Spinal cord (tissue), 10 donors: Measurements from ENCODE around the gene HOXB1. TPM values are rescaled to one million over a fixed set of nuclear protein-coding genes. Genes with fewer than 3 reads are reported as not detected.

Experiments
- DNase-seq, 6 donors: peaks; one replicate each; pipeline versions ENCODE4 v3.0.0 to v3.0.0-alpha.2; 2013 to 2015; ENCODE audit warnings: low spot score in 6 of 6, low read depth in 4 of 6
- H3K27ac ChIP-seq: one replicate; pipeline ENCODE4 v1.5.1; 2013; ENCODE audit warnings: low read depth, low read length, control low read depth
- H3K27me3 ChIP-seq: one replicate; pipeline ENCODE4 v1.6.1; 2013; ENCODE audit warnings: low read length; ENCODE audit not compliant: control insufficient read depth, insufficient read depth
- H3K36me3 ChIP-seq: one replicate; pipeline ENCODE4 v1.6.1; 2013; ENCODE audit warnings: low read length; ENCODE audit not compliant: control insufficient read depth, insufficient read depth
- H3K4me1 ChIP-seq: one replicate; pipeline ENCODE4 v1.6.1; 2013; ENCODE audit warnings: low read length; ENCODE audit not compliant: control insufficient read depth, insufficient read depth
- H3K4me3 ChIP-seq: one replicate; pipeline ENCODE4 v1.5.1; 2013; ENCODE audit warnings: low read depth, low read length, control low read depth
- H3K9me3 ChIP-seq: one replicate; pipeline ENCODE4 v1.6.1; 2013; ENCODE audit warnings: low read length; ENCODE audit not compliant: control insufficient read depth, insufficient read depth
- WGBS: methylation state at CpG from one replicate; pipeline ENCODE4 v1.1.5; 2013; ENCODE audit warnings: missing lambda C conversion rate; ENCODE audit not compliant: insufficient coverage; 5-methylcytosine and 5-hydroxymethylcytosine counted together
- polyA plus RNA-seq, 2 donors: library from polyadenylated mRNA; unstranded; fragments of 120-200 nt; gene quantifications; one replicate each; pipeline ENCODE4 v1.2.1, GENCODE V29; 2013; ENCODE audit not compliant: insufficient read length in 2 of 2
- total RNA-seq, 2 donors: library from RNA; depleted of rRNA in 1 of 2; stranded (reverse); fragments of 120-200 nt in 1 of 2; fragments of >200 nt in 1 of 2; gene quantifications; one replicate each; pipeline versions ENCODE4 v1.2.3 to v1.2.4, GENCODE V29; 2013 to 2014
- donor health status: healthy.

The HOXB1 gene
- total and polyA plus RNA-seq, 4 donors, result 0.16 to 0.32 (median 0.20) TPM; not detected in 1

DNA sequence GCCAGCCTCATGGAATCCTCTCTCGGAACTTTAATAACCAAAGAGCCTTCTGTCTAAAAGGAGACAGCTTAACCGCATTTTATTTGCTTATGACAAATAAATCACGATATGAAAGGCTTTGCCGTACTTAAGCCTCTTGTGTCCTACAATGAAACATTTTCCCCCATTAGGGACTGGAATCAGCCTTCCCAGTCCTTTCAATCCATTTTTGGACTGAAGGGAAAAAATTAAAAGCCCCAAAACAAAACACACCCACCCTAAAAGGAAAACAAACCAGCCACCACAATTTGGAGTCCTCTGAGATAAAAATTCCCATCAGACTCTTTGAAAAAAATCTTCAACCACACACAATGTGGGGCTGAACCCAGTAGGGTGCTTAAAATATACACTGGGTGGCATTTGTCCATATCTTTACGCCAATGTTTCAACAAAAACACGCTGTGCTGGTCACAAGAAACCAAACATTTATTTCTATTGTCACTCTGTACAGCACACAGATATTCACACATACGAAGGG, 44.3 kb upstream of the HOXB1 start:
- Histone ChIP-seq H3K36me3 (peaks cover 24% of the 10 kb centered on the region), H3K4me3 (peak overlapping the region; percentile 46), H3K9me3 (no peaks in the 10 kb centered on the region), H3K27ac (peak overlapping the region; percentile 99), H3K27me3 (no peaks in the 10 kb centered on the region), H3K4me1 (peaks cover 72% of the 10 kb centered on the region)
- 28% methylated on average over 3 of the region's 7 CpGs for WGBS
- DNase-seq, result peak in 2 of 6 donors; percentile 43 to 88

DNA sequence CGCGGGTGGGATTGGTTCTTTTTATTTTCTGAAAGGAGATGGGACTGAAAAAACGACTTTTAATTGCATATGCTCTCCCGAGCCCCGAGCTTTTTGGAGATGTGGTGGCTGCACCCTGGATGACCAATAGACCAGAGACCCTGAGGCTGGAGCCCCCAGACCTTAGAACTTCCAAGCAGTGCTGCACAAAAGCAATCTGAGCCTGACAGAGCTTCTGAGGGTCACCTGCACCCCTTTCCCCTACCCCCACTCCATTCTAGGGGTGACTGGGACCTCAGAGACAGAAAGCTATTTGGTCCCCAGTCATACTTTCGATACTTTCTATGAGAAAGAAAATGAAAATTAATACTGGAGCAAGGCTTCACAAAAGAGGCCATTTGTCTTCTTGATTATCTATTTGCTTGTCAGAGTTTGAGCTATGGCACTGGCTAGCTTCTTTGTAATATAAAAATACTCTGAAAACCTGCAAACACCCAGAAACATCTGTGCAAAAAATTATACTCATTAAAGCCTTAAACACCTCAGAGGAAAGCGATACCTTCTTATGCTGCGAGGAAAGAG, 43.8 kb upstream of the HOXB1 start:
- DNase-seq, result no peak
- H3K27ac ChIP-seq, result peak overlapping the region; percentile 99
- peak overlapping the region; percentile 46 for H3K4me3 ChIP-seq
- WGBS, result 13% methylated on average over 7 of the region's 8 CpGs
- no peaks in the 10 kb centered on the region for H3K9me3 ChIP-seq
- H3K4me1 ChIP-seq, result peaks cover 69% of the 10 kb centered on the region
- no peaks in the 10 kb centered on the region for H3K27me3 ChIP-seq
- peaks cover 24% of the 10 kb centered on the region for H3K36me3 ChIP-seq

DNA sequence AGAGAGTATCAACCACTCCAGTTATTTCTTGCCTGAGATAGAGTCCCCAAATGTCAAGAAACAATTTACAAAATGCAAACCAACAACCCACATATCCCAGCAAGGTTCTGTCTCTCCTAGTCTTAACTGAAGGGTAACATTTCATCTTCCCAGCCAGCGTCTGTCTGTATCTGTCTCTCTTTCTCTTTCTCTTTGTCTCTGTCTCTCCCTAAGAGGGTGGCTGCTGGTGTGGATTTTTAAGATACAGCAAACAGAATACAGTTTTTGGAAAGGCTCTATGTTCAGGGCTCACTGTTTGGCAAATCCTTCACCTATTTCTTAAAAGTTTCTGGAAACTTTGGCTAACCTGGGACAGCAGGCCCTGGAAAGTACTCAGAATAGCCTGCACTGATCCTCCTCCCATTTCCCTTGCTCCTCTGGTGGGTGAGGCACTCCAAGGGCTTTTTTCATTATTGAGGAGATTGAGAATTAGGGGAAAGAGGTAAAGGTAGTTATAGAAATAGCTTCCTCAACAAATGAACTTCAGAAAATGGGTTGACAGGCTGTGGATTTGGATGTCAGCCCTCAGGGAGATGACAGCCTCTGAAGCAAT, 41.1 kb upstream of the HOXB1 start:
- Histone ChIP-seq H3K9me3 (no peaks in the 10 kb centered on the region), H3K36me3 (peaks cover 25% of the 10 kb centered on the region), H3K4me1 (peaks cover 77% of the 10 kb centered on the region), H3K27me3 (no peaks in the 10 kb centered on the region), H3K4me3 (peak overlapping the region; percentile 46), H3K27ac (peak overlapping the region; percentile 99)
- peak in 1 of 6 donors; percentile 69 for DNase-seq
- WGBS, result no CpG with 5 or more reads among the region's 1 CpG

DNA sequence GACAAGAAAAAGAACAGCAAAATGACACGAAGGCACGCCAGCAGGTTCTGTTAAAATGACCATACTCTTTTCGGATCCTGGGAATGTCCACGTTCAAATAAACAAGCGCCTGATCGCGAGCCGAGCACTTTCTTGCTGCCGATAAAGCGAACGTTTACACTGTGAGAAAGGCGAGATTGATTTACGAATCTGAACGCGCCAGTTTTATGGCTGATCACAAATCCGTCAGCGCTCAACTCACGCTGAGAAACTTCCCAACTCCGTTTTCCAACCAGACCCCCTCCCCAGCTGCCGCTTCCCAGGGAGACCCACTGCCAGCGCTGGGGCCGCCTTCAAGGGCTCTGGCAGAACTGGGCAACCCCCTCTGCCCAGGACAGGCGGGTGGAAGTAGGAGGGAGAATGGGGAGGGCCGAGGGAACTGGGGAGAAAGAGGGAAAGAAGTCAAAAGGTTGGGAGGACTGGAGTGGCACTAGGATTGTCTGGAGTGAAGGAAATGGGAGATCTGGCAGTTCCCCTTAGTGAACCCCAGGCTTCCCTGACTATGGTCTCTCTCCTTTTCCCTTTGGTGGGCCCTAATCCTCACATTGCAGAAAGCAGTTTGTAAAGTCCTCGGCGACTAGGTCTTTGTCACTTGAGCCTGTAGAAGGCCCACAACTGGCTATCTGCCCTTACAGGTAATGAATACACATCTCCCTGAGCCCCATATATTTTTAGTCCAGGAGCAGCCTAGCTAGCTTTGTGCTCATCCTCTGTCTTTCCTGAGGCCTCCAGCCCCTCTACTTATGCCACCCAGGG, 40.4 kb upstream of the HOXB1 start:
- Histone ChIP-seq H3K27me3 (no peaks in the 10 kb centered on the region), H3K9me3 (no peaks in the 10 kb centered on the region), H3K27ac (peak overlapping the region; percentile 99), H3K36me3 (peaks cover 25% of the 10 kb centered on the region), H3K4me1 (peaks cover 79% of the 10 kb centered on the region), H3K4me3 (peak overlapping the region; percentile 46)
- DNase-seq, result peak in 2 of 6 donors; percentile 70 to 91
- WGBS, result 8% methylated on average over 21 of the region's 26 CpGs

DNA sequence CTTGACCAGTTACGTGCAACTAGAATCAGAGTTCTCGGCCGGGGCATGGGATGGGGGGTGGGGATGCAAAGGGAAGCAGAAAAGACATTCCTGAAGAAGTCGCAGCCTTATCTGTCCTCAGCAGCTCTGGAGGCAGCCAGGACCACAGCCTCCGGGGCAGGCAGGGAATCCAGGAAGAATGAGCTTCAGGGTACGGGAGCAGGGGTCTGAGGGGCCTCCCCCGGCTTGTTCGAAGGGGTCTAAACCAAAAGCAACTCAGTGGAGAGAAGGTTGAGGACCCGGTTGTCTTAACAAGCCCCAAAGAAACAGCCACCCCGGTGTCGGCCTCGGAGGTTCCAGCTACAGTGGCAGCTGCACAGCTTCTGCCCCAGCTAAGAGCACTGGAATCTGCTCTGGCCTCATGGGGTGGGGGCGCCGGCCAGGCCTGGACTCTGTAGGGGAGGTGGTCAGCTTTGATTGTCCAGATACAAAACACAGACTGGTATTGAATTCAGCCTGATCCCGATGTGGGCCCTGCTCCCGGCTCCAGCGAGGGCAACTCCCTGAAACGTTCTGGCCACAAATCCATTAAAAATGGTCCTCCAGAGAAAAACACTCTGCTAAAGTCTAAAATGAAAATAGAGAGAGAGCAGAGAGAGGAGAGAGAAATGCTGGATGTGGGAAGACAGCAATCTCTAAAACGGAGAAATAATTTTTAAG, 39.7 kb upstream of the HOXB1 start:
- no peaks in the 10 kb centered on the region for H3K9me3 ChIP-seq
- H3K27ac ChIP-seq, result peak overlapping the region; percentile 99
- peaks cover 78% of the 10 kb centered on the region for H3K4me1 ChIP-seq
- WGBS, result 4% methylated on average over 14 of the region's 19 CpGs
- H3K27me3 ChIP-seq, result no peaks in the 10 kb centered on the region
- peak in 1 of 6 donors; percentile 40 for DNase-seq
- peaks cover 24% of the 10 kb centered on the region for H3K36me3 ChIP-seq
- peak overlapping the region; percentile 46 for H3K4me3 ChIP-seq

DNA sequence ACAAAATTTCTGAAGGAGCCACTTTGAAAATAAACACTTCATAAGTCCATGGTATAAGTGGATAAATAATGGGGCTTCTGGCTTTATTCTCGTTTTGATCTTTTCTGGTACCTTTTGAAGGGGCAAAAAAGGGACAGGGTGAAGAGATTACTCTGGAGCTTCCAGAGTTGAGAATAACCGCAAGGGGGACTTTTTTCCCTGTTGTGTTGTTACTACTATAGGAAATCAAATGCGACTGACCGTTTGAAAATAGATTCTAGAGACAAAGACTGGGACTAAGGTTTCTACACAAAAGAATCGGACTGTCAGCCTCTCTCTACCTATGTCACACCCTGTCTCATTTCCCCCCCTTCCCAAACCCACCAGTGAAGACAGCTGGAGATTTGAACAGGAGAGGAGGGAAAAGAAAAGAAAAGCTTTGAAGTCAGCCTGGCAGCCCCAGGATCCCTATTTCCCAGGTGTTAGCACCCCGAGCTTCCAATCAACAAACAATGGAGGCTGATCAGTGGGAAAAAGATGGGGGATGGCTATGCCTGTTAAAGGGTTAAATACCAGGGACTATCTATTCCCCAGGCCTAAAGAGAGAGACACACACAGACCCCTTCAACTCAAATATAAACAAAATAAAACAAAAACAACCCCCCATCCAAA, 39.0 kb upstream of the HOXB1 start:
- peaks cover 24% of the 10 kb centered on the region for H3K36me3 ChIP-seq
- DNase-seq, result peak in 1 of 6 donors; percentile 42
- peaks cover 84% of the 10 kb centered on the region for H3K4me1 ChIP-seq
- H3K27ac ChIP-seq, result peak overlapping the region; percentile 99
- H3K4me3 ChIP-seq, result peak overlapping the region; percentile 46
- H3K9me3 ChIP-seq, result no peaks in the 10 kb centered on the region
- H3K27me3 ChIP-seq, result no peaks in the 10 kb centered on the region
- 20% methylated on average over 1 of the region's 6 CpGs for WGBS

DNA sequence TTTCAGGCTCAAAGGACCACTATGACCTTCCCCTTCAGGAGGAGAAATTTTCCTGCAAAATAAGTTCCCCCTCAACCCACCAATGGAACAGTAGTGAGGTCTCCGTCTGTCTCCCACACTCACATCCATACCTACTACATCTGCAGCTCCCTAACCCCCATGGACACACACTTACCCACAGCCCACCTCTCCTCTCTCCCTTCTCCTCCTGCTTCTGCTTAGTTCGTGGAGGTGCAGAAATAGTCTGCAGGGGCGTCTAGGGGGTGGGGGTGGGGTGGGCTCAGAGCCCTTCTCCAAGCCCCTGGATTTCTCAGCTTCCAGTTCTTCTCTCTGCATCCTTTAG, 38.4 kb upstream of the HOXB1 start:
- DNase-seq, result no peak
- Histone ChIP-seq H3K9me3 (no peaks in the 10 kb centered on the region), H3K4me3 (peak overlapping the region; percentile 46), H3K4me1 (peaks cover 83% of the 10 kb centered on the region), H3K27me3 (no peaks in the 10 kb centered on the region), H3K27ac (peak overlapping the region; percentile 99), H3K36me3 (peaks cover 29% of the 10 kb centered on the region)
- WGBS, result no CpG with 5 or more reads among the region's 3 CpGs

DNA sequence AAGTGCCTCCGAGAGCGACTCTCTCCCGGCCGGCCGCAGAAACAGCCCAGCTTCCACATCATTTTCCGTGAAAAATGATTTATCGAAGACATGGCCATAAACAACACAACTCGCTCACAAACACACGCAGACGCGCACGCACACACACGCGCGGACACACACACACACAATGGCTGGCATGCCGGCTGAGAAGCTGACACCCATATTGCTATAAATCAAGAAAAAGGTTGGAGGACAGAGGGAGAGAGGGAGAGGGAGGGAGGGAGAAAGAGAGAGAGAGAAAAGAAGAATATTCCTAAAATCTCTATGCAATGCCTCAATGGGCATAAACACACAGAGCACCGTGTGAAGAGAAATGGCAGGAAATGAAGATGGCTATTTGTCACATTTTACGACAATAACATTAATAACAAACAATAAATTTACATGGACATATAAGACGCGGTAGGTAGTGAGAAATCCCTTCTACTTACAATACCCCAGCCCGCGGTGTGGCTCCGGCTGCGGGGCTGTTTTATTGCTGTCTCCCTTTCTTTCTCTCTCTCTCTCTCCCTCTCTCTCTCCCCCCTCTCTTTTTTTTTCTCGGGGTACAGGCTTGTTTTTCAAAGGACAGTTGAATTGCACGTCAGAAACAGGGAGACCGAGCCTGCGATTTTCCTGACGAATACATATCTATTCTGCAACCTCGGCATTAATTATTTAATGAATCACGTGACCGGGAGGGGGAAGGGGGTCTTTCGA, 37.9 kb upstream of the HOXB1 start:
- H3K4me3 ChIP-seq, result peak overlapping the region; percentile 46
- DNase-seq, result peak in 2 of 6 donors; percentile 44 to 95
- WGBS, result 2% methylated on average over 10 of the region's 33 CpGs
- H3K27ac ChIP-seq, result peak overlapping the region; percentile 99
- peaks cover 83% of the 10 kb centered on the region for H3K4me1 ChIP-seq
- no peaks in the 10 kb centered on the region for H3K27me3 ChIP-seq
- H3K9me3 ChIP-seq, result no peaks in the 10 kb centered on the region
- H3K36me3 ChIP-seq, result peaks cover 30% of the 10 kb centered on the region
